SK-N-SH treated with all-trans-retinoic acid at 6 μM for 48 hours (cell line): Measurements from ENCODE around the gene KREMEN1.

Experiments used
- ARNTL ChIP-seq: fragments of 450-650 bp; formaldehyde crosslinking; IDR thresholded peaks from 2 replicates; pipeline ENCODE4 v1.5.0; 2020; ENCODE audit warnings: low read depth, mild to moderate bottlenecking, moderate library complexity, borderline replicate concordance
- PATZ1 ChIP-seq: fragments of 250-450 bp; sonication (Bioruptor Pico); IDR thresholded peaks from 2 replicates; pipeline ENCODE4 v1.8.0; 2020; ENCODE audit warnings: mild to moderate bottlenecking, moderate library complexity, borderline replicate concordance
- PPARA ChIP-seq: fragments of 250-450 bp; sonication (Bioruptor Pico); IDR thresholded peaks from 2 replicates; pipeline ENCODE4 v1.5.0; 2020; ENCODE audit warnings: mild to moderate bottlenecking, borderline replicate concordance
- ZFP30 ChIP-seq: fragments of 450-650 bp; formaldehyde crosslinking; IDR thresholded peaks from 2 replicates; pipeline ENCODE4 v1.5.0; 2022; ENCODE audit warnings: mild to moderate bottlenecking, moderate library complexity

- TF ChIP-seq ARNTL (CRISPR knock-in tag) (no peak), PATZ1 (CRISPR knock-in tag) (no peak), ZFP30 (no peak), PPARA (CRISPR knock-in tag) (no peak)
Observed at GRCh38 chr22:29032014-29032475, 40.8 kb upstream of the KREMEN1 start.
